Breast epithelium (tissue), 4 donors: ENCODE data around the gene SIN3A. TPM values are rescaled to one million over a fixed set of nuclear protein-coding genes. Genes with fewer than 3 reads are reported as not detected.
"Not testable (repeated sequence)": the region's sequence is repeated elsewhere in the genome, so short reads cannot be mapped to it uniquely, and the experiment has no call there.

Source experiments
- DNase-seq, 2 donors: peaks; one replicate each; pipeline ENCODE4 v3.0.0-alpha.2; 2019; ENCODE audit warnings: low spot score in 2 of 2
- H3K27ac ChIP-seq, 2 donors: fragments of 200-600 bp; sonication (generic) in 1 of 2; one replicate each; pipeline ENCODE4 v1.5.1; 2016 to 2019; ENCODE audit warnings: mild to moderate bottlenecking in 1 of 2
- H3K27me3 ChIP-seq, 2 donors: fragments of 200-600 bp; sonication (generic) in 1 of 2; one replicate each; pipeline versions ENCODE4 v1.5.1 to v1.6.0; 2017 to 2019; ENCODE audit warnings: control low read depth in 1 of 2, mild to moderate bottlenecking in 1 of 2
- H3K36me3 ChIP-seq: fragments of 200-600 bp; one replicate; pipeline ENCODE4 v1.5.1; 2019
- H3K4me1 ChIP-seq, 2 donors: fragments of 200-600 bp; sonication (generic); one replicate each; pipeline ENCODE4 v1.5.1; 2016 to 2019; ENCODE audit warnings: control low read depth in 1 of 2
- H3K4me3 ChIP-seq, 3 donors: fragments of 200-600 bp; sonication (generic); 1 replicate in 2 of 3; 2 replicates in 1 of 3; pipeline ENCODE4 v1.5.1; 2016 to 2019; ENCODE audit warnings: mild to moderate bottlenecking in 3 of 3, moderate library complexity in 2 of 3
- H3K9me3 ChIP-seq, 2 donors: fragments of 200-600 bp; sonication (generic) in 1 of 2; one replicate each; pipeline ENCODE4 v1.5.1; 2016 to 2019; ENCODE audit warnings: control low read depth in 1 of 2
- POLR2A ChIP-seq: fragments of 450-650 bp; IDR thresholded peaks from one replicate; pipeline ENCODE4 v1.6.1; 2016; ENCODE audit warnings: antibody characterized with exemption, mild to moderate bottlenecking, moderate library complexity
- POLR2AphosphoS5 ChIP-seq, 3 donors: sonication (generic); formaldehyde crosslinking; IDR thresholded peaks; one replicate each; pipeline ENCODE4 v1.6.1; 2017; ENCODE audit warnings: antibody characterized with exemption in 3 of 3
- intact Hi-C: fragments of 100-400 bp; cut with DNase I; formaldehyde crosslinking; loops from one replicate; pipeline ENCODE4 v1.15.1; 2023; ENCODE audit warnings: low total_unique reads
- total RNA-seq, 3 donors: library from RNA; depleted of rRNA; stranded (reverse); fragments of >200 nt; gene quantifications; one replicate each; pipeline ENCODE4 v1.1.0, GENCODE V29; 2016
- TF ChIP-seq, protein P1 (sequence below), 3 donors: fragments of 450-650 bp; IDR thresholded peaks; one replicate each; pipeline ENCODE4 v1.5.1; 2016 to 2017; ENCODE audit warnings: antibody characterized with exemption in 3 of 3, mild to moderate bottlenecking in 3 of 3, moderate library complexity in 3 of 3

The SIN3A gene
- total RNA-seq = 10 to 100 TPM; 40.2 to 66.9 (median 49.5) TPM

DNA sequence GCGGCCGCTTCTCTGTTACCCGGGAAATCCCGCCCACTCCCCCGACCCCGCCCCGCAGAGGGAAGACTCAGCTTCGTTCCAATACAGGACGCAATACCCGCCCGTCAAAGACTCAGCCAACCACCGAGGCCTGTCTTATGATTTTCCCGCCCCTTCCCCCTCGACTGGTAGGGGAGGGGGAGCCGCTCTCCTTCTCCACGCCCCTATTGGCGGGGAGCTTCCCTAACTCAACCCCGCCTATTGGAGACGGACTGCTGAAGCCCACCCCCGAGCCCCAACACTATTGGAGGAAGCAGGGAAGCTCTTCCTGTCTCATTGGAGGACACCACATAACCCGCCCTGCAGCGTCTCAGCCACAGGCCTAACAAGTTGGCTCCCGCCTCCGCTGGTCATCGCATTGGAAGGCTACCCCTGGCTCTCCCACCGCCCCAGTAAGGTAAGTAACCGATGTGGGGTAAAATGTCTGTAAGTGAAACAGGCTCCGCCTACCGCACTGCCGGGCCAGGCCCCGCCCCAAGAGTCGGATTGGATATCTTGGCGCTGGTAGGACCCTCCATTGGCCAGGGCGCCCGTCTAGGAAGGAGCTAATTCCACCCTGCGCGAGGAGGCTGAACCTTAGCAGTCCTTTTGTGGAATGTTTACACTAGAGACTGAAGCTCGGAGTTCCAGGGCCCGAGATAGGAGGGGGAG is at the start of gene SIN3A:
Gene SIN3A (minus strand): TSS at position 17 of the 690 bp plus-strand sequence. CDS start 21,315 bp downstream, outside the sequence.
- no peaks in the 10 kb centered on the region for H3K36me3 ChIP-seq
- intact Hi-C loops = no loop called here
- no peaks in the 10 kb centered on the region for H3K27me3 ChIP-seq
- DNase-seq = peak; percentile 100
- H3K27ac ChIP-seq = peak within 1 kb of the TSS; percentile 98 to 99
- H3K4me1 ChIP-seq = no peaks in the 10 kb centered on the region
- no peaks in the 10 kb centered on the region for H3K9me3 ChIP-seq
- H3K4me3 ChIP-seq = peak within 1 kb of the TSS; percentile 78 to 94 (median 89)
- TF ChIP-seq, protein P1, sequence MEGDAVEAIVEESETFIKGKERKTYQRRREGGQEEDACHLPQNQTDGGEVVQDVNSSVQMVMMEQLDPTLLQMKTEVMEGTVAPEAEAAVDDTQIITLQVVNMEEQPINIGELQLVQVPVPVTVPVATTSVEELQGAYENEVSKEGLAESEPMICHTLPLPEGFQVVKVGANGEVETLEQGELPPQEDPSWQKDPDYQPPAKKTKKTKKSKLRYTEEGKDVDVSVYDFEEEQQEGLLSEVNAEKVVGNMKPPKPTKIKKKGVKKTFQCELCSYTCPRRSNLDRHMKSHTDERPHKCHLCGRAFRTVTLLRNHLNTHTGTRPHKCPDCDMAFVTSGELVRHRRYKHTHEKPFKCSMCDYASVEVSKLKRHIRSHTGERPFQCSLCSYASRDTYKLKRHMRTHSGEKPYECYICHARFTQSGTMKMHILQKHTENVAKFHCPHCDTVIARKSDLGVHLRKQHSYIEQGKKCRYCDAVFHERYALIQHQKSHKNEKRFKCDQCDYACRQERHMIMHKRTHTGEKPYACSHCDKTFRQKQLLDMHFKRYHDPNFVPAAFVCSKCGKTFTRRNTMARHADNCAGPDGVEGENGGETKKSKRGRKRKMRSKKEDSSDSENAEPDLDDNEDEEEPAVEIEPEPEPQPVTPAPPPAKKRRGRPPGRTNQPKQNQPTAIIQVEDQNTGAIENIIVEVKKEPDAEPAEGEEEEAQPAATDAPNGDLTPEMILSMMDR (IDR thresholded peaks at IDR 0.05) = no peak
- peak in 1 of 3 donors; percentile 47 for TF ChIP-seq POLR2AphosphoS5 (IDR thresholded peaks at IDR 0.05)
- peak; percentile 50 for TF ChIP-seq POLR2A

DNA sequence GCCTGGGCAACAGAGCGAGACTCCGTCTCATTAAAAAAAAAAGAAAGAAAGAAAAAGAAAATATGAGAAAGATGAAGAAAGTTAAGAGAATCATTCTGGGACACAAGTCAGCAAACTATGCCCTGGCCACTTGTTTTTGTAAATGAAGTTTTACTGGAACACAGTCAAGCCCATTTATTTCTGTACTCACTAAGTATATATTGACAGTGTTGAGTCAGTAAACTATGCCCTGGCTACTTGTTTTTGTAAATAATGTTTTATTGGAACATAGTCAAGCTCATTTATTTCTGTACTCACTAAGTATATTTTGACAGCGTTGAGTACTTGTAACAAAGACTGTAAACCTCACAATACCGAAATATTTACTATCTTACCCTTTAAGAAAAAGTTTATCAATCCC is 42.2 kb upstream of the SIN3A start:
- DNase-seq = no peak
- H3K27ac ChIP-seq = peak overlapping the region in 1 of 2 donors; percentile 38
- intact Hi-C loops = no loop called here
- H3K27me3 ChIP-seq = no peaks in the 10 kb centered on the region
- no peaks in the 10 kb centered on the region for H3K36me3 ChIP-seq
- no peak overlapping the region for H3K4me3 ChIP-seq
- H3K9me3 ChIP-seq = peaks cover 0 to 7% of the 10 kb centered on the region in 2 donors
- TF ChIP-seq, protein P1 (IDR thresholded peaks at IDR 0.05) = no peak
- TF ChIP-seq POLR2A = no peak
- H3K4me1 ChIP-seq = no peaks in the 10 kb centered on the region

- H3K27me3 ChIP-seq = no peaks in the 10 kb centered on the region
- H3K4me3 ChIP-seq = no peak overlapping the region
- no peak overlapping the region for H3K27ac ChIP-seq
- no peaks in the 10 kb centered on the region for H3K36me3 ChIP-seq
- no peak for DNase-seq
- H3K4me1 ChIP-seq = no peaks in the 10 kb centered on the region
- TF ChIP-seq POLR2AphosphoS5 (IDR thresholded peaks at IDR 0.05) (no peak), POLR2A (no peak)
- TF ChIP-seq, protein P1 (IDR thresholded peaks at IDR 0.05) = no peak
- intact Hi-C loops = loop anchor here (5.0 kb wide), 1 partner anchor 72 kb away; no protein-coding TSS in a partner anchor
- H3K9me3 ChIP-seq = no peaks in the 10 kb centered on the region
These were observed 32.5 kb upstream of the SIN3A start for GRCh38 chr15:75483961-75484360.

GRCh38 chr15:75483556-75483955 is 32.1 kb upstream of the SIN3A start:
- H3K27ac ChIP-seq, H3K9me3 ChIP-seq, H3K27me3 ChIP-seq, H3K36me3 ChIP-seq, DNase-seq, H3K4me1 ChIP-seq, H3K4me3 ChIP-seq: not testable (repeated sequence)
- intact Hi-C loops = loop anchor here (5.0 kb wide), 1 partner anchor 71 kb away; no protein-coding TSS in a partner anchor

DNA sequence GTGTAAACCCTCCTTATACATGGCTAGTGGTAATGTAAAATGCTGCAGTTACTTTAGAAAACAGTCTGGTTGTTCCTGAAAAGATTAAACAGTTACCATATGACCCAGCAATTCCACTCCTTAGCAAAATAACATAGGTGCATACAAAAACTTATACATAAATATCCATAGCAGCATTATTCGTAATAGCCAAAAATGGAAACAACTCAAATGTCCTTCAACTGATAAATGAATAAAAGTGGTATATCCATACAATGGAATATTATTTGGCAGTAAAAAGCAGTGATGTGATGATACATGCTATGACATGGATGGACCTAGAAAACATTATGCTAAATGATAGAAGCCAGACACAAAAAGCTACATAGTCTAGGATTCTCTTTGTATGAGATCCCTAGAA is 31.6 kb upstream of the SIN3A start:
- intact Hi-C loops = loop anchor here (5.0 kb wide), 1 partner anchor 71 kb away; no protein-coding TSS in a partner anchor
- Histone ChIP-seq H3K27ac (no peak overlapping the region), H3K9me3 (no peaks in the 10 kb centered on the region), H3K27me3 (no peaks in the 10 kb centered on the region), H3K4me3 (no peak overlapping the region), H3K4me1 (no peaks in the 10 kb centered on the region), H3K36me3 (no peaks in the 10 kb centered on the region)
- TF ChIP-seq POLR2AphosphoS5 (IDR thresholded peaks at IDR 0.05) (no peak), POLR2A (no peak)
- TF ChIP-seq, protein P1 (IDR thresholded peaks at IDR 0.05) = no peak
- no peak for DNase-seq

- H3K27ac ChIP-seq, H3K27me3 ChIP-seq, H3K4me3 ChIP-seq, H3K9me3 ChIP-seq, H3K36me3 ChIP-seq, H3K4me1 ChIP-seq, DNase-seq: not testable (repeated sequence)
- intact Hi-C loops = loop anchor here (5.0 kb wide), 1 partner anchor 68 kb away; no protein-coding TSS in a partner anchor
These were observed 29.0 kb upstream of the SIN3A start for GRCh38 chr15:75480463-75480862.
